H1 (cell line): ENCODE measurements around the gene TMEM51.

Experiments
- CHD2 ChIP-seq: IDR thresholded peaks from 2 replicates; pipeline ENCODE4 v1.6.1; 2012; ENCODE audit warnings: low read length, improper control_type of control experiment
- JUND ChIP-seq: IDR thresholded peaks from 2 replicates; pipeline ENCODE4 v1.6.1; 2011; ENCODE audit warnings: mild to moderate bottlenecking, improper control_type of control experiment, low read length
- POLR2A ChIP-seq, 2 experiments: IDR thresholded peaks; 1 replicate in 1 of 2; 2 replicates in 1 of 2; pipeline ENCODE4 v1.6.1; 2011; ENCODE audit warnings: low read depth in 2 of 2, low read length in 2 of 2, mild to moderate bottlenecking in 2 of 2; ENCODE audit errors: control extremely low read depth in 1 of 2
- RAD21 ChIP-seq, 2 experiments: IDR thresholded peaks in 1 of 2; conservative IDR thresholded peaks in 1 of 2; 2 replicates each; pipeline ENCODE4 v1.6.1; 2011; ENCODE audit warnings: low read depth in 2 of 2, low read length in 2 of 2, improper control_type of control experiment in 1 of 2, inconsistent platforms in 1 of 2, mild to moderate bottlenecking in 1 of 2, moderate library complexity in 1 of 2
- TCF12 ChIP-seq: IDR thresholded peaks from 2 replicates; pipeline ENCODE4 v1.6.1; 2011; ENCODE audit warnings: low read depth, mild to moderate bottlenecking, low read length
- ZNF274 ChIP-seq: IDR thresholded peaks from 2 replicates; pipeline ENCODE4 v1.7.0; 2012; ENCODE audit warnings: low read length, borderline replicate concordance; ENCODE audit errors: extremely low read depth
- TF ChIP-seq, protein P1 (sequence below), 3 experiments: IDR thresholded peaks; 1 replicate in 2 of 3; 2 replicates in 1 of 3; pipeline versions ENCODE4 v1.5.1 to v1.6.1; 2011; ENCODE audit warnings: low read length in 3 of 3, mild to moderate bottlenecking in 3 of 3, inconsistent platforms in 2 of 3, low read depth in 1 of 3, moderate library complexity in 1 of 3; ENCODE audit not compliant: insufficient read depth in 1 of 3; ENCODE audit errors: control extremely low read depth in 1 of 3

DNA sequence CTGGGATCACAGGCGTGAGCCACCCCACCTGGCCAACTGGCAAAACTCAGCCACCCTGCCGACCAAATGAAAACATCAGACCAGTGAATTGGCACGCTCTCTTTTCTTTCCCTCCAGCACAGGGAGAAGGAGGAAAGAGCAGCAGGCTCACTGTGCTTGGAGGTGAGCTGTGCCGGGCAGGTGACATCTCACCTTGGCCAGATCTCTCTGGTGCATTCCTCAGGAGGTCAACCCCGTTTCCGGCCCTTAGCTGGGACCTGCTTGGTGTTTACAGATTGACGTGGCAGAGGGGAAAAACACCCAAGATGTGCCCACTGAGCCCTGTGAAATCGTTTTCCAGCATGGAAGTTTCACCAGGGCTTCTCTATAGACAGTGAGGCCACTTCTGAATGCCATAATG is 45.1 kb downstream of the TMEM51 start:
- no peak for TF ChIP-seq JUND
- no peak for TF ChIP-seq TCF12
- TF ChIP-seq CHD2 = no peak
- no peak for TF ChIP-seq RAD21 (IDR thresholded peaks at IDR 0.05 in 1 of 2, conservative IDR thresholded peaks at IDR 0.05 in 1 of 2; ENCODE audit: low read depth in 2 of 2, low read length in 2 of 2)
- no peak for TF ChIP-seq ZNF274
- TF ChIP-seq, protein P1, sequence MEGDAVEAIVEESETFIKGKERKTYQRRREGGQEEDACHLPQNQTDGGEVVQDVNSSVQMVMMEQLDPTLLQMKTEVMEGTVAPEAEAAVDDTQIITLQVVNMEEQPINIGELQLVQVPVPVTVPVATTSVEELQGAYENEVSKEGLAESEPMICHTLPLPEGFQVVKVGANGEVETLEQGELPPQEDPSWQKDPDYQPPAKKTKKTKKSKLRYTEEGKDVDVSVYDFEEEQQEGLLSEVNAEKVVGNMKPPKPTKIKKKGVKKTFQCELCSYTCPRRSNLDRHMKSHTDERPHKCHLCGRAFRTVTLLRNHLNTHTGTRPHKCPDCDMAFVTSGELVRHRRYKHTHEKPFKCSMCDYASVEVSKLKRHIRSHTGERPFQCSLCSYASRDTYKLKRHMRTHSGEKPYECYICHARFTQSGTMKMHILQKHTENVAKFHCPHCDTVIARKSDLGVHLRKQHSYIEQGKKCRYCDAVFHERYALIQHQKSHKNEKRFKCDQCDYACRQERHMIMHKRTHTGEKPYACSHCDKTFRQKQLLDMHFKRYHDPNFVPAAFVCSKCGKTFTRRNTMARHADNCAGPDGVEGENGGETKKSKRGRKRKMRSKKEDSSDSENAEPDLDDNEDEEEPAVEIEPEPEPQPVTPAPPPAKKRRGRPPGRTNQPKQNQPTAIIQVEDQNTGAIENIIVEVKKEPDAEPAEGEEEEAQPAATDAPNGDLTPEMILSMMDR (IDR thresholded peaks at IDR 0.05; ENCODE audit: control extremely low read depth in 1 of 3, insufficient read depth in 1 of 3, low read depth in 1 of 3, low read length in 3 of 3) = no peak
- TF ChIP-seq POLR2A (IDR thresholded peaks at IDR 0.05; ENCODE audit: control extremely low read depth in 1 of 2, low read depth in 2 of 2, low read length in 2 of 2) = no peak
